ENCODE measurements around the gene ZNF117. TPM values are rescaled to one million over a fixed set of nuclear protein-coding genes. Genes with fewer than 3 reads are reported as not detected.
A peak's percentile ranks its signal among the peaks of the same experiment; 100 is the strongest.
"Not testable (repeated sequence)": the region's sequence is repeated elsewhere in the genome, so short reads cannot be mapped to it uniquely, and the experiment has no call there.

Gene ZNF117
- total RNA-seq, 2 donors from 2014 or later: 6.1 to 26.8 TPM

DNA sequence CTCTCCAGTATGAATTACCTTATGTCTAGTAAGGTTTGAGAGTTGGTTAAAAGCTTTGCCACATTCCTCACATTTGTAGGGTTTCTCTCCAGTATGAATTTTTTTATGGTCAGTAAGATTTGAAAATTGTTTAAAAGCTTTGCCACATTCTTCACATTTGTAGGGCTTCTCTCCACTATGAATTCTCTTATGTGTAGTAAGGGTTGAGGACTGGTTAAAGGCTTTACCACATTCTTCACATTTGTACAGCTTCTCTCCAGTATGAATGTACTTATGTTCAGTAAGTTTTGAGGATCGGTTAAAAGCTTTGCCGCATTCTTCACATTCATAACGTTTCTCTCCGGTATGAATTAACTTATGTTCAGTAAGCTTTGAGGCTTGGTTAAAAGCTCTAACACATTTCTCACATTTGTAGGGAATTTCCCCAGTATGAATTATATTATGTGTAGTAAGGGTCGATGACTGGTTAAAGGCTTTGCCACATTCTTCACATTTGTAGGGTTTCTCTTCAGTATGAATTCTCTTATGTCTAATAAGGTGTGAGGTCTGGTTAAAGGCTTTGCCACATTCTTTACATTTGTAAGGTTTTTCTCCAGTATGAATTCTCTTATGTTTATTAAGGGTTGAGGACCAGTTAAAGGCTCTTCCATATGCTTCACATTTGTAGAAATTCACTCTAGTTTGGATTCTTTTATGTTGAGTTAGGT lies 12.2 kb downstream of the ZNF117 start:
- Histone ChIP-seq H3K27me3 (replicated peaks; ENCODE audit: insufficient read depth) (no peaks in the 10 kb centered on the region), H3K4me1 (replicated peaks) (no peaks in the 10 kb centered on the region), H3K9me3 (no peaks in the 10 kb centered on the region), H3K36me3 (peaks cover 0 to 3% of the 10 kb centered on the region in 2 donors), H3K27ac (no peak overlapping the region), H3K4me3 (no peak overlapping the region)
- TF ChIP-seq CTCF (IDR thresholded peaks at IDR 0.05) (no peak), POLR2A (IDR thresholded peaks at IDR 0.05) (no peak), POLR2AphosphoS5 (IDR thresholded peaks at IDR 0.05) (no peak)
- intact Hi-C loops (cut with DNase I): no loop called here
- 95% methylated on average over 5 of the region's 5 CpGs for WGBS
- DNase-seq (ENCODE audit: low spot score): no peak

- DNase-seq (ENCODE audit: low spot score): no peak
- intact Hi-C loops (cut with DNase I): no loop called here
- no peak overlapping the region for H3K27ac ChIP-seq
- H3K4me1 ChIP-seq (replicated peaks): no peaks in the 10 kb centered on the region
- H3K27me3 ChIP-seq (replicated peaks; ENCODE audit: insufficient read depth): no peaks in the 10 kb centered on the region
- H3K9me3 ChIP-seq: no peaks in the 10 kb centered on the region
- H3K4me3 ChIP-seq: no peak overlapping the region
- TF ChIP-seq POLR2AphosphoS5 (IDR thresholded peaks at IDR 0.05) (no peak), CTCF (IDR thresholded peaks at IDR 0.05) (no peak), POLR2A (IDR thresholded peaks at IDR 0.05) (no peak)
- no peaks in the 10 kb centered on the region for H3K36me3 ChIP-seq
These were observed 25.2 kb downstream of the ZNF117 start for GRCh38 chr7:64965594-64965993.

- Histone ChIP-seq H3K9me3 (no peaks in the 10 kb centered on the region), H3K36me3 (no peaks in the 10 kb centered on the region), H3K4me3 (no peak overlapping the region), H3K27me3 (replicated peaks; ENCODE audit: insufficient read depth) (no peaks in the 10 kb centered on the region), H3K27ac (no peak overlapping the region), H3K4me1 (replicated peaks) (no peaks in the 10 kb centered on the region)
- DNase-seq (ENCODE audit: low spot score): no peak
- 91% methylated on average over 3 of the region's 3 CpGs for WGBS
- TF ChIP-seq POLR2A (IDR thresholded peaks at IDR 0.05) (no peak), CTCF (IDR thresholded peaks at IDR 0.05) (no peak), POLR2AphosphoS5 (IDR thresholded peaks at IDR 0.05) (no peak)
- intact Hi-C loops (cut with DNase I): no loop called here
These were observed 31.6 kb downstream of the ZNF117 start for GRCh38 chr7:64959072-64959747.

- Histone ChIP-seq H3K36me3 (no peaks in the 10 kb centered on the region), H3K4me3 (no peak overlapping the region), H3K27me3 (replicated peaks; ENCODE audit: insufficient read depth) (no peaks in the 10 kb centered on the region), H3K9me3 (no peaks in the 10 kb centered on the region), H3K4me1 (replicated peaks) (no peaks in the 10 kb centered on the region), H3K27ac (no peak overlapping the region)
- no peak for DNase-seq (ENCODE audit: low spot score)
- TF ChIP-seq POLR2AphosphoS5 (IDR thresholded peaks at IDR 0.05) (no peak), CTCF (IDR thresholded peaks at IDR 0.05) (peak in 3 of 4 experiments; percentile 67 to 85 (median 83))
- WGBS: 23% methylated on average over 1 of the region's 1 CpG
- intact Hi-C loops (cut with DNase I): loop anchor here (2.0 kb wide), 1 partner anchor 355 kb away; no protein-coding TSS in a partner anchor
These were observed 39.5 kb downstream of the ZNF117 start for GRCh38 chr7:64951250-64951848.

- intact Hi-C loops (cut with DNase I): loop anchor here (2.0 kb wide), 1 partner anchor 356 kb away; no protein-coding TSS in a partner anchor
- not testable (repeated sequence) for H3K27ac ChIP-seq; DNase-seq (ENCODE audit: low spot score); H3K9me3 ChIP-seq; H3K36me3 ChIP-seq; H3K27me3 ChIP-seq (replicated peaks; ENCODE audit: insufficient read depth); H3K4me3 ChIP-seq; H3K4me1 ChIP-seq (replicated peaks)
- 44% methylated on average over 9 of the region's 9 CpGs for WGBS
These were observed 40.2 kb downstream of the ZNF117 start for GRCh38 chr7:64950673-64951072.

DNA sequence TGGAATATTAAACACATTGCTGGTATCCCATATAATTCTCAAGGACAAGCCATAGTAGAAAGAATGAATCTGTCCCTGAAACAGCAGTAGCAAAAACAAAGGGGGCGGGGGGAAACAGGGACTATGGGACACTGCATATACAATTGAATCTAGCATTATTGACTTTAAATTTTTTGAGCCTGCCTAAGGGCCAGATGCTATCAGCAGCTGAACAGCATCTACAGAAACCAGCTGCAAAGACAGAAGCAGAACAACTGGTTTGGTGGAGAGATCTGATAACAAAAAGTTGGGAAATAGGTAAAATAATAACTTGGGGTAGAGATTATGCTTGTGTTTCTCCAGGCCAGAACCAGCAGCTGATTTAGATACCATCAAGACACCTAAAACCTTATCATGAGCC lies 42.1 kb downstream of the ZNF117 start:
- H3K4me3 ChIP-seq; DNase-seq (ENCODE audit: low spot score); H3K9me3 ChIP-seq; H3K4me1 ChIP-seq (replicated peaks); intact Hi-C loops (cut with DNase I); H3K27ac ChIP-seq; H3K36me3 ChIP-seq; H3K27me3 ChIP-seq (replicated peaks; ENCODE audit: insufficient read depth): not testable (repeated sequence)
- WGBS: 72% methylated on average over 1 of the region's 1 CpG

Measured in prostate gland (tissue), 2 donors.